GM20000 (cell line): Measurements from ENCODE around the gene F8.
"Not testable (repeated sequence)": the region's sequence is repeated elsewhere in the genome, so short reads cannot be mapped to it uniquely, and the experiment has no call there.

Experiments
- DNase-seq: peaks from one replicate; pipeline ENCODE4 v3.0.0; 2012; ENCODE audit warnings: low spot score
- TF ChIP-seq, protein P1 (sequence below): IDR thresholded peaks from 2 replicates; pipeline ENCODE4 v1.5.1; 2012; ENCODE audit warnings: mild to moderate bottlenecking, control low read depth; ENCODE audit errors: extremely low read depth, missing control alignments

The F8 gene

DNA sequence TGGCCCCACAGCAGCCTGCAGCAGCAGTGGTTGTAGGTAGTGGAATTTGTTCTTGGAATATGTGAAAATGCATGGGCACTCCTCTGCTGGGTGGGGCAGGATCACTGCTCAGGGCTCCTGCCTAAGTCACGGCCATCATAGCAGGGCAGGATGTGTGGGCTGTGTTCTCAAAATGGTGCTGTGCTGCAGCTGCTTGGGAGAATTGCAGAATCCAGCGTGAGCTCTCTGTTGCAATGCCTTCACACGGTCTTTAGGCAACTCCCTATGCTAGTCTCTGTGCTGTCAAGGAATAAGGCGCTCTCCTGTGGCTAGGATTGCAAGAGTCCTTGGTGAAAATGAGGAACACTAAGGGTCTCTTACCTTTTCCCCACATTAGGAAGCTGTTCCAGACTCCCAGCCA is 42.9 kb downstream of the F8 start:
- no peak for DNase-seq
- TF ChIP-seq, protein P1, sequence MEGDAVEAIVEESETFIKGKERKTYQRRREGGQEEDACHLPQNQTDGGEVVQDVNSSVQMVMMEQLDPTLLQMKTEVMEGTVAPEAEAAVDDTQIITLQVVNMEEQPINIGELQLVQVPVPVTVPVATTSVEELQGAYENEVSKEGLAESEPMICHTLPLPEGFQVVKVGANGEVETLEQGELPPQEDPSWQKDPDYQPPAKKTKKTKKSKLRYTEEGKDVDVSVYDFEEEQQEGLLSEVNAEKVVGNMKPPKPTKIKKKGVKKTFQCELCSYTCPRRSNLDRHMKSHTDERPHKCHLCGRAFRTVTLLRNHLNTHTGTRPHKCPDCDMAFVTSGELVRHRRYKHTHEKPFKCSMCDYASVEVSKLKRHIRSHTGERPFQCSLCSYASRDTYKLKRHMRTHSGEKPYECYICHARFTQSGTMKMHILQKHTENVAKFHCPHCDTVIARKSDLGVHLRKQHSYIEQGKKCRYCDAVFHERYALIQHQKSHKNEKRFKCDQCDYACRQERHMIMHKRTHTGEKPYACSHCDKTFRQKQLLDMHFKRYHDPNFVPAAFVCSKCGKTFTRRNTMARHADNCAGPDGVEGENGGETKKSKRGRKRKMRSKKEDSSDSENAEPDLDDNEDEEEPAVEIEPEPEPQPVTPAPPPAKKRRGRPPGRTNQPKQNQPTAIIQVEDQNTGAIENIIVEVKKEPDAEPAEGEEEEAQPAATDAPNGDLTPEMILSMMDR: no peak

DNA sequence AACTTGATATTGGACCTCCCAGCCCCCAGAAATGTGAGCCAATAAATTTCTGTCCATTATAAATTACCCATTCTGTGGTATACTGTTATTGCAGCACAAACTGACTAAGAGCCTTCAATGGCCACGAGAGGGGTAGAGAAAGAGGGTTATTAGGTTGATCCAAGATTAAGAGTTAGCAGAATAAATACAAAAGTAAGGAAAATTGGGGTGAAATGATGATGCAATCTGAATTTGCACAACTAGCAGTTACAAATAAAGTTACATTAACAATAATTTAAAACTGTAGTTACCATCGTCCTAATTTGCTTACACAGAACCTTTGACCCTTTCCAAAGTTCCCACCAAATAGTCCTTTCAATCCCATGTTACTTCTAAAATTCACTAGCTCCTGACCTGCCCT is 54.2 kb downstream of the F8 start:
- TF ChIP-seq, protein P1: no peak
- DNase-seq: no peak

DNA sequence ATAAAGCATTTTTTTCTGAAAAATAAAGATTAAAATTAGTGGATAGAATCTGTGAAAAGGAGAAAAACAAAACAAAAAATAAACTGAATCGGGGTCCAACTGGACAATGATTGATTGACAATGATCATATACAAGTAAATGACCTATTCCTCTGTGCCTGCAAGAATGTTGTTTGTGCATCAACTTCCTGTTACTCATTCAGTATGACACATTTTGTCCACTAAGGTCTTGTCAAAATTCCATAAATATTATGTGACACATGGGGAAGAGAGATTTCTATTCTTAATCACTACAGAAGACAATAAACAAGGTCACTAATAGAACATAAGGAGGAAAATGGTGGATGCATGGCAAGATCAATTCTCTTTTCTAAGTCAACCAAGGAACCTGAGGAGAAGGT is 54.9 kb downstream of the F8 start:
- no peak for DNase-seq
- TF ChIP-seq, protein P1: no peak

- TF ChIP-seq, protein P1: no peak
- DNase-seq: no peak
Observed at GRCh38 chrX:154961947-154962346, 60.6 kb downstream of the F8 start.

- DNase-seq: not testable (repeated sequence)
Observed at GRCh38 chrX:154955799-154956198, 66.7 kb downstream of the F8 start.

DNA sequence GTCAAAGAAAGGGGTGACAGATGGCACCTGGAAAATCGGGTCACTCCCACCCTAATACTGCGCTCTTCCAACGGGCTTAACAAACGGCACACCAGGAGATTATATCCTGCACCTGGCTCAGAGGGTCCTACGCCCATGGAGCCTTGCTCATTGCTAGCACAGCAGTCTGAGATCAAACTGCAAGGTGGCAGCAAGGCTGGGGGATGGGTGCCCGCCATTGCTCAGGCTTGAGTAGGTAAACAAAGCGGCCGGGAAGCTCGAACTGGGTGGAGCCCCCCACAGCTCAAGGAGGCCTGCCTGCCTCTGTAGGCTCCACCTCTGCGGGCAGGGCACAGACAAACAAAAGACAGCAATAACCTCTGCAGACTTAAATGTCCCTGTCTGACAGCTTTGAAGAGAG is 83.3 kb downstream of the F8 start:
- not testable (repeated sequence) for DNase-seq

GRCh38 chrX:154924771-154925170 is 97.8 kb downstream of the F8 start:
- not testable (repeated sequence) for DNase-seq

- TF ChIP-seq, protein P1: peak; percentile 60
- DNase-seq: peak; percentile 32
Observed at GRCh38 chrX:154918060-154918483, 104.5 kb downstream of the F8 start.

- no peak for DNase-seq
- TF ChIP-seq, protein P1: no peak
Observed at GRCh38 chrX:154914052-154914451, 108.5 kb downstream of the F8 start.

DNA sequence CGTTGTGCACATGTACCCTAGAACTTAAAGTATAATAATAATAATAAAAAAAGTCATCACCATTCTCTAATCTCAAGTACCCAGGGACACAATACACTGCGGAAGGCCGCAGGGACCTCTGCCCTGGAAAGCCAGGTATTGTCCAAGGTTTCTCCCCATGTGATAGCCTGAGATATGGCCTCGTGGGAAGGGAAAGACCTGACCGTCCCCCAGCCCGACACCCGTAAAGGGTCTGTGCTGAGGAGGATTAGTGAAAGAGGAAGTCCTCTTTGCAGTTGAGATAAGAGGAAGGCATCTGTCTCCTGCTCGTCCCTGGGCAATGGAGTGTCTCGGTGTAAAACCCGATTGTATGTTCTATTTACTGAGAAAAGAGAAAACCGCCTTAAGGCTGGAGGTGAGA is 112.0 kb downstream of the F8 start:
- not testable (repeated sequence) for DNase-seq

DNA sequence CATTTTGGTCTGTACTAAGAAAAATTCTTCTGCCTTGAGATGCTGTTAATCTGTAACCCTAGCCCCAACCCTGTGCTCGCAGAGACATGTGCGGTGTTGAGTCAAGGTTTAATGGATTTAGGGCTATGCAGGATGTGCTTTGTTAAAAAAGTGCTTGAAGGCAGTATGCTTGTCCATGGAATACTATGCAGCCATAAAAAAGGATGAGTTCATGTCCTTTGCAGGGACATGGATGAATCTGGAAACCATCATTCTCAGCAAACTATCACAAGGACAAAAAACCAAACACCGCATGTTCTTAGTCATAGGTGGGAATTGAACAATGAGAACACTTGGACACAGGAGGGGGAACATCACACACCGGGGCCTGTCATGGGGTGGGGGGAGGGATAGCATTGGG is 112.5 kb downstream of the F8 start:
- not testable (repeated sequence) for DNase-seq
